Skeletal muscle satellite cell (primary cell): ENCODE data around the gene PROX2.

Experiments
- H3K27me3 ChIP-seq: 2 replicates; pipeline ENCODE4 v1.7.0; 2013; ENCODE audit warnings: low read length; ENCODE audit not compliant: control insufficient read depth, insufficient read depth
- H3K36me3 ChIP-seq: 2 replicates; pipeline ENCODE4 v1.7.0; 2013; ENCODE audit warnings: mild to moderate bottlenecking, control low read depth, low read length; ENCODE audit not compliant: insufficient read depth
- H3K4me1 ChIP-seq: 2 replicates; pipeline ENCODE4 v1.7.0; 2013; ENCODE audit warnings: low read length; ENCODE audit not compliant: control insufficient read depth, insufficient read depth
- H3K4me2 ChIP-seq: 2 replicates; pipeline ENCODE4 v1.7.0; 2013; ENCODE audit warnings: mild to moderate bottlenecking, low read length
- H3K4me3 ChIP-seq: 2 replicates; pipeline ENCODE4 v1.7.0; 2013; ENCODE audit warnings: low read length
- H3K9ac ChIP-seq: 2 replicates; pipeline ENCODE4 v1.7.0; 2013; ENCODE audit warnings: mild to moderate bottlenecking, low read depth, low read length, moderate library complexity
- H3K9me3 ChIP-seq: replicated peaks from 2 replicates; pipeline ENCODE4 v1.7.0; 2013; ENCODE audit warnings: mild to moderate bottlenecking, control low read depth, low read length

PROX2 gene

GRCh38 chr14:74835645-74836250 is 40.2 kb downstream of the PROX2 start:
- no peak overlapping the region for H3K9ac ChIP-seq

GRCh38 chr14:74834692-74835392 is 41.1 kb downstream of the PROX2 start:
- Histone ChIP-seq H3K27me3 (no peaks in the 10 kb centered on the region), H3K9ac (no peak overlapping the region), H3K9me3 (no peaks in the 10 kb centered on the region), H3K36me3 (peaks cover 29% of the 10 kb centered on the region), H3K4me1 (no peaks in the 10 kb centered on the region), H3K4me2 (no peak overlapping the region), H3K4me3 (no peak overlapping the region)

More at GRCh38 chr14:74835645-74836250, 40.2 kb downstream of the PROX2 start:
- Histone ChIP-seq H3K9me3 (no peaks in the 10 kb centered on the region), H3K4me1 (no peaks in the 10 kb centered on the region), H3K36me3 (peaks cover 27% of the 10 kb centered on the region), H3K4me3 (no peak overlapping the region), H3K4me2 (no peak overlapping the region), H3K27me3 (no peaks in the 10 kb centered on the region)

GRCh38 chr14:74832849-74833248 is 43.1 kb downstream of the PROX2 start:
- no peak overlapping the region for H3K4me2 ChIP-seq
- H3K36me3 ChIP-seq, result peaks cover 48% of the 10 kb centered on the region

GRCh38 chr14:74829251-74829650 is 46.7 kb downstream of the PROX2 start:
- no peak overlapping the region for H3K4me3 ChIP-seq
- no peaks in the 10 kb centered on the region for H3K27me3 ChIP-seq
- H3K4me1 ChIP-seq, result peaks cover 8% of the 10 kb centered on the region
- H3K4me2 ChIP-seq, result no peak overlapping the region
- peaks cover 45% of the 10 kb centered on the region for H3K36me3 ChIP-seq
- no peak overlapping the region for H3K9ac ChIP-seq
- no peaks in the 10 kb centered on the region for H3K9me3 ChIP-seq

More at GRCh38 chr14:74832849-74833248, 43.1 kb downstream of the PROX2 start:
- Histone ChIP-seq H3K9ac (no peak overlapping the region), H3K27me3 (no peaks in the 10 kb centered on the region), H3K4me1 (no peaks in the 10 kb centered on the region), H3K9me3 (no peaks in the 10 kb centered on the region), H3K4me3 (no peak overlapping the region)

GRCh38 chr14:74826574-74826973 is 49.4 kb downstream of the PROX2 start:
- H3K4me2 ChIP-seq, result no peak overlapping the region
- no peak overlapping the region for H3K9ac ChIP-seq
- peaks cover 8% of the 10 kb centered on the region for H3K4me1 ChIP-seq
- H3K4me3 ChIP-seq, result no peak overlapping the region
- H3K9me3 ChIP-seq, result no peaks in the 10 kb centered on the region
- H3K27me3 ChIP-seq, result no peaks in the 10 kb centered on the region
- H3K36me3 ChIP-seq, result peaks cover 56% of the 10 kb centered on the region
